ENCODE measurements around the gene VGF. TPM values are rescaled to one million over a fixed set of nuclear protein-coding genes. Genes with fewer than 3 reads are reported as not detected.

The VGF gene
- total RNA-seq, 1 donor from 2014 or later = 0.77 TPM

DNA sequence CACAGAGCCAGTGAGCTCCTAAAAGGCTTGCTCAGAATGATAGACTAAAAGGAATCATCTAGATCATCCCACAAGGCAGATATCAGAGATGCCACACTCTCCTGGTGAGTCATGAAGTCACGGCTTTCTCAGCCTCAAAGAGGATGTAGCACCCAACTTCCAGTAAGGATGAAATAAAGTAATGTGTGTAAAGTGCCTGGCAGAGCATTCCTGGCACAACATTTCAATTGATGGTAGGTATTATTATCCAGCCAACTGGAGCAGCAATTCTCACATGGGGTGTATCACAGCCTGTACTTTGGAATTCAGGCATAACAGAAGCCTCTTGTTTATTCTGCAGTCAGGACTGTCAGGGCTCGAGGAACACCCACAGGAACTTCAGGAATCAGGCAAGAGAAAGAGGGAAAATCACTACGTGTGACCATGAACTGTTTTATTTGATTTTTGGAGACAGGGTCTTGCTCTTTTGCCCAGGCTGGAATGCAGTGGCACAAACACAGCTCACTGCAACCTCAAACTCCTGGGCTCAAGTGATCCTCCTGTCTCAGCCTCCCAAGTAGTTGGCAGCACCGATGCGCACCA, 20.0 kb upstream of the VGF start:
- Mint-ChIP-seq H3K9me3 (ENCODE audit: unreplicated experiment) (no peaks in the 10 kb centered on the region), H3K27me3 (ENCODE audit: unreplicated experiment) (peaks cover 12% of the 10 kb centered on the region), H3K4me3 (ENCODE audit: unreplicated experiment) (no peak overlapping the region), H3K36me3 (ENCODE audit: low read depth, unreplicated experiment) (no peaks in the 10 kb centered on the region), H3K27ac (ENCODE audit: unreplicated experiment) (no peak overlapping the region), H3K4me1 (ENCODE audit: unreplicated experiment) (no peaks in the 10 kb centered on the region)
- TF ChIP-seq, protein P1, sequence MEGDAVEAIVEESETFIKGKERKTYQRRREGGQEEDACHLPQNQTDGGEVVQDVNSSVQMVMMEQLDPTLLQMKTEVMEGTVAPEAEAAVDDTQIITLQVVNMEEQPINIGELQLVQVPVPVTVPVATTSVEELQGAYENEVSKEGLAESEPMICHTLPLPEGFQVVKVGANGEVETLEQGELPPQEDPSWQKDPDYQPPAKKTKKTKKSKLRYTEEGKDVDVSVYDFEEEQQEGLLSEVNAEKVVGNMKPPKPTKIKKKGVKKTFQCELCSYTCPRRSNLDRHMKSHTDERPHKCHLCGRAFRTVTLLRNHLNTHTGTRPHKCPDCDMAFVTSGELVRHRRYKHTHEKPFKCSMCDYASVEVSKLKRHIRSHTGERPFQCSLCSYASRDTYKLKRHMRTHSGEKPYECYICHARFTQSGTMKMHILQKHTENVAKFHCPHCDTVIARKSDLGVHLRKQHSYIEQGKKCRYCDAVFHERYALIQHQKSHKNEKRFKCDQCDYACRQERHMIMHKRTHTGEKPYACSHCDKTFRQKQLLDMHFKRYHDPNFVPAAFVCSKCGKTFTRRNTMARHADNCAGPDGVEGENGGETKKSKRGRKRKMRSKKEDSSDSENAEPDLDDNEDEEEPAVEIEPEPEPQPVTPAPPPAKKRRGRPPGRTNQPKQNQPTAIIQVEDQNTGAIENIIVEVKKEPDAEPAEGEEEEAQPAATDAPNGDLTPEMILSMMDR (IDR thresholded peaks at IDR 0.05; ENCODE audit: unreplicated experiment) = no peak
- no peak for DNase-seq (ENCODE audit: low spot score)

DNA sequence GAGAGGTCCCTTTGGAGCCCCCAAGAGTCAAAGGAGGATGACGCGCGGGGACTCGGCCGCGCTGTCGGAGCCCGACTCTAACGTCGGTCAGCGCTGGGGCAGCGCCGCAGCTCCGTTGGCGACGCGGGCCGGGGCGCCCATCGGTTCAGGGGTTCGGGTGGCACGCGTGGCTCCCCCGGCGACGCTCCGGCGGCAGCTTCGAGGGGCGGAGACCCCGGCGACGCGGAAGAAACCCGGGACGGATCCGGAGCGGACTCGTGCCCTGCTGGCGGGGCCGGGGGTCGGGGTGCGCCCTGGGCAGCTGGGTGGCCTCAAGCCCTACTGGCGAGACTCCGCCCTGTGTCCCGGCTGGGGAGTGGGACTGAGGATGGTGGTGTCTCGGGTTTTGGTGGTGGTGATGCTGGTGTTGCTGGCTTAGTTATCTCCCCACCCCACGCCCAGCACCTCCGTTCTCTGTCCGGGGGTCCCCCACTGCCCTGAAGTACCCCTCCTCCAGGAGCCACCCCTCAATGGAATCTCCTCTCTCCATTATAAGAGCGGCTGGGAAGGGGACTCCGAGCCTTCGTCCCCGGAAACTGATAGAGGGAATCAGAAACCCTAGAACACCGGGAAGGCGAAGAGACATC, 14.9 kb upstream of the VGF start, which contains the start of gene NAT16:
Gene NAT16, minus strand, starts transcription at position 164 of the 626 bp plus-strand sequence. CDS start 5,486 bp downstream, outside the sequence.
- Mint-ChIP-seq H3K27me3 (ENCODE audit: unreplicated experiment) (peaks cover 23% of the 10 kb centered on the region), H3K27ac (ENCODE audit: unreplicated experiment) (no peak within 1 kb of the TSS), H3K4me3 (ENCODE audit: unreplicated experiment) (no peak within 1 kb of the TSS), H3K4me1 (ENCODE audit: unreplicated experiment) (no peaks in the 10 kb centered on the region), H3K9me3 (ENCODE audit: unreplicated experiment) (no peaks in the 10 kb centered on the region), H3K36me3 (ENCODE audit: low read depth, unreplicated experiment) (no peaks in the 10 kb centered on the region)
- no peak for DNase-seq (ENCODE audit: low spot score)
- TF ChIP-seq, protein P1 (IDR thresholded peaks at IDR 0.05; ENCODE audit: unreplicated experiment) = no peak

DNA sequence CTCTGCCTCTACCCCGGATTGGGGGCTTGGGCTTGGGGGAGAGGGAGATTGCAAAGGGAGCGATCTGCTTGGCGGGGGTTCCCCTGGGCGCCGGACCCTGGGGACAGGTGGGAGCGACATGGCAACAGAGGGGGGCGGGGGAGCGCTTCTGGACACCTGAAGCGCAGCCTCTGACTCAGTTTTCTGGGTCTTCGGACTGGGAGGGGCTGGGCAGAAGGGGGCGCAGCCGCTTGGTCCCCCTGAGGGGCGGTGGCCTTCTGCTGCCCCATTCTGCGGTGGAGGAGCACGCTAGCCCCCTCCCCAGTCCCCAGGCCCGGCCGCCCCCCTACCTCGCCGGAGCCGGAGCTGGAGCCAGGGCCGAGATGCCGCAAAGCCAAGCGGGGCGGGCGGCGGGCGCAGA, 14.3 kb upstream of the VGF start:
- Mint-ChIP-seq H3K36me3 (ENCODE audit: low read depth, unreplicated experiment) (no peaks in the 10 kb centered on the region), H3K27ac (ENCODE audit: unreplicated experiment) (no peak overlapping the region), H3K4me1 (ENCODE audit: unreplicated experiment) (no peaks in the 10 kb centered on the region), H3K9me3 (ENCODE audit: unreplicated experiment) (no peaks in the 10 kb centered on the region), H3K27me3 (ENCODE audit: unreplicated experiment) (peaks cover 25% of the 10 kb centered on the region), H3K4me3 (ENCODE audit: unreplicated experiment) (no peak overlapping the region)
- DNase-seq (ENCODE audit: low spot score) = no peak
- TF ChIP-seq, protein P1 (IDR thresholded peaks at IDR 0.05; ENCODE audit: unreplicated experiment) = no peak

DNA sequence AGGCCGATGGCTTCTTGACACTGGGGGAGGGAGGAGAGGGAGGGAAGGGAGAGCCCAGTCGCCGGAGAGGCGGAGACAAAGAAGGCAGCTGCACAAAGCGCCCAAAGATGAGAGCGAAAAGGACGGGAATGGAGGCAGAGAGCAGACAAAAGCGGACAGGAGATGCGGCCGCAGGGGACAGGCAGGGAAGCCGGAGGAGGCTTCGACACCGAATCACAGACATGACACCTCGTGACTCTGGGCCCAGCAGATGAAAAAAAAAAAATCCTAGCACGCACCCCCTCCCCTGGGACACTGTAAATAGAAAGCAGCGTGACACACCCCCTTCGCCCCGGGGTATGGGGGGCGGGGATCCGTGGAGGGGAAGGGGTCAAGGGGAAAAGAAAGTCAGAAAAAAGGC, 13.7 kb upstream of the VGF start:
- Mint-ChIP-seq H3K27ac (ENCODE audit: unreplicated experiment) (no peak overlapping the region), H3K27me3 (ENCODE audit: unreplicated experiment) (peaks cover 28% of the 10 kb centered on the region), H3K9me3 (ENCODE audit: unreplicated experiment) (no peaks in the 10 kb centered on the region), H3K4me1 (ENCODE audit: unreplicated experiment) (no peaks in the 10 kb centered on the region), H3K36me3 (ENCODE audit: low read depth, unreplicated experiment) (no peaks in the 10 kb centered on the region), H3K4me3 (ENCODE audit: unreplicated experiment) (no peak overlapping the region)
- TF ChIP-seq, protein P1 (IDR thresholded peaks at IDR 0.05; ENCODE audit: unreplicated experiment) = no peak
- DNase-seq (ENCODE audit: low spot score) = no peak

DNA sequence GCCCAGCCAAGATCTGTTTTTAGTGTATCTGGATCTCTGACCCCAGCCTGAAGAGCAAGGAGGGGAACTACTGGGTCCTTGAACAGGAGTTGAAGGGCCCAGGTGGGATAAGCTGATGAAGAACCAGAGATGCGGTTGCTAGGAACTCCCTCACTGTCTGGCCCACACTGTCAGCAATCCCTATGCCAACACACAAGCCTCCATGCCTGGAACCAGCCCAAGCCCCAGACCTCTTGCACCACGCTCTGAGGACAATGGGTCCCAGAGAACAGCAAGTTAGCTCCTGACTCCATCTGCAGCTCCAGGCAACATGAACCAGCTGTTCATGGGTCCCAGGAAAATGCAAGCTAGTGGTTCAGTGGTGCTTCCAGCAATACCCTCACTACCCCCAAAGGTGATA, 12.3 kb upstream of the VGF start:
- H3K4me3 Mint-ChIP-seq (ENCODE audit: unreplicated experiment) = no peak overlapping the region
- H3K27ac Mint-ChIP-seq (ENCODE audit: unreplicated experiment) = no peak overlapping the region
- H3K27me3 Mint-ChIP-seq (ENCODE audit: unreplicated experiment) = peaks cover 36% of the 10 kb centered on the region

More for the DNA sequence above, 12.3 kb upstream of the VGF start:
- DNase-seq (ENCODE audit: low spot score) = no peak
- no peaks in the 10 kb centered on the region for H3K9me3 Mint-ChIP-seq (ENCODE audit: unreplicated experiment)
- H3K36me3 Mint-ChIP-seq (ENCODE audit: low read depth, unreplicated experiment) = no peaks in the 10 kb centered on the region
- no peaks in the 10 kb centered on the region for H3K4me1 Mint-ChIP-seq (ENCODE audit: unreplicated experiment)
- TF ChIP-seq, protein P1 (IDR thresholded peaks at IDR 0.05; ENCODE audit: unreplicated experiment) = no peak
